Measurements from ENCODE around the gene PTBP1. TPM values are rescaled to one million over a fixed set of nuclear protein-coding genes. Genes with fewer than 3 reads are reported as not detected.

Gene PTBP1
- total and polyA plus RNA-seq, 2 donors (not counting 1 experiment from before 2014, with no cell fraction given): 74.6 to 83.1 TPM

GRCh38 chr19:827710-828321 lies 30.6 kb downstream of the PTBP1 start, which contains the start of gene AZU1:
Gene AZU1, plus strand, starts transcription at chr19:827837. Its CDS starts 10 bp downstream, at chr19:827847.
- Histone ChIP-seq H2AFZ (ENCODE audit: low read length) (no peak within 1 kb of the TSS), H3K27me3 (ENCODE audit: control insufficient read depth, insufficient read depth, low read length) (no peaks in the 10 kb centered on the region), H3K4me2 (ENCODE audit: extremely low read depth, insufficient read depth, low read length) (no peak within 1 kb of the TSS), H3K79me2 (ENCODE audit: control insufficient read depth, insufficient read depth, low read length) (no peaks in the 10 kb centered on the region), H3K36me3 (ENCODE audit: control insufficient read depth, insufficient read depth, low read length) (no peaks in the 10 kb centered on the region), H3K4me3 (replicated peaks in 1 of 4; ENCODE audit: control extremely low read depth in 1 of 4, insufficient read depth in 1 of 4, low read depth in 3 of 4, low read length in 4 of 4) (no peak within 1 kb of the TSS), H3K27ac (ENCODE audit: insufficient read depth, low read length) (no peak within 1 kb of the TSS), H3K4me1 (ENCODE audit: control insufficient read depth, extremely low read depth, insufficient read depth, low read length) (no peaks in the 10 kb centered on the region), H3K9ac (ENCODE audit: insufficient read depth, low read length) (no peak within 1 kb of the TSS), H3K9me3 (ENCODE audit: control insufficient read depth, insufficient read depth, low read depth, low read length) (no peaks in the 10 kb centered on the region), H4K20me1 (ENCODE audit: control insufficient read depth, extremely low read depth, insufficient read depth, low read length) (no peaks in the 10 kb centered on the region)
- peak in 1 of 2 donors; percentile 34 for DNase-seq (ENCODE audit: low read depth in 2 of 2)
- TF ChIP-seq, protein P1, sequence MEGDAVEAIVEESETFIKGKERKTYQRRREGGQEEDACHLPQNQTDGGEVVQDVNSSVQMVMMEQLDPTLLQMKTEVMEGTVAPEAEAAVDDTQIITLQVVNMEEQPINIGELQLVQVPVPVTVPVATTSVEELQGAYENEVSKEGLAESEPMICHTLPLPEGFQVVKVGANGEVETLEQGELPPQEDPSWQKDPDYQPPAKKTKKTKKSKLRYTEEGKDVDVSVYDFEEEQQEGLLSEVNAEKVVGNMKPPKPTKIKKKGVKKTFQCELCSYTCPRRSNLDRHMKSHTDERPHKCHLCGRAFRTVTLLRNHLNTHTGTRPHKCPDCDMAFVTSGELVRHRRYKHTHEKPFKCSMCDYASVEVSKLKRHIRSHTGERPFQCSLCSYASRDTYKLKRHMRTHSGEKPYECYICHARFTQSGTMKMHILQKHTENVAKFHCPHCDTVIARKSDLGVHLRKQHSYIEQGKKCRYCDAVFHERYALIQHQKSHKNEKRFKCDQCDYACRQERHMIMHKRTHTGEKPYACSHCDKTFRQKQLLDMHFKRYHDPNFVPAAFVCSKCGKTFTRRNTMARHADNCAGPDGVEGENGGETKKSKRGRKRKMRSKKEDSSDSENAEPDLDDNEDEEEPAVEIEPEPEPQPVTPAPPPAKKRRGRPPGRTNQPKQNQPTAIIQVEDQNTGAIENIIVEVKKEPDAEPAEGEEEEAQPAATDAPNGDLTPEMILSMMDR (conservative IDR thresholded peaks at IDR 0.05 in 1 of 2, IDR thresholded peaks at IDR 0.05 in 1 of 2; ENCODE audit: low read depth in 1 of 2, low read length in 2 of 2): no peak
- no peak for TF ChIP-seq EZH2 (IDR thresholded peaks at IDR 0.05; ENCODE audit: low read length, missing control alignments)

- Histone ChIP-seq H3K9ac (ENCODE audit: insufficient read depth, low read length) (no peak overlapping the region), H3K4me3 (replicated peaks in 1 of 4; ENCODE audit: control extremely low read depth in 1 of 4, insufficient read depth in 1 of 4, low read depth in 3 of 4, low read length in 4 of 4) (no peak overlapping the region), H4K20me1 (ENCODE audit: control insufficient read depth, extremely low read depth, insufficient read depth, low read length) (no peaks in the 10 kb centered on the region), H3K27me3 (ENCODE audit: control insufficient read depth, insufficient read depth, low read length) (no peaks in the 10 kb centered on the region), H2AFZ (ENCODE audit: low read length) (no peak overlapping the region), H3K79me2 (ENCODE audit: control insufficient read depth, insufficient read depth, low read length) (no peaks in the 10 kb centered on the region), H3K9me3 (ENCODE audit: control insufficient read depth, insufficient read depth, low read depth, low read length) (no peaks in the 10 kb centered on the region), H3K36me3 (ENCODE audit: control insufficient read depth, insufficient read depth, low read length) (no peaks in the 10 kb centered on the region), H3K27ac (ENCODE audit: insufficient read depth, low read length) (no peak overlapping the region), H3K4me1 (ENCODE audit: control insufficient read depth, extremely low read depth, insufficient read depth, low read length) (no peaks in the 10 kb centered on the region), H3K4me2 (ENCODE audit: extremely low read depth, insufficient read depth, low read length) (no peak overlapping the region)
- TF ChIP-seq, protein P1 (conservative IDR thresholded peaks at IDR 0.05 in 1 of 2, IDR thresholded peaks at IDR 0.05 in 1 of 2; ENCODE audit: low read depth in 1 of 2, low read length in 2 of 2): no peak
- TF ChIP-seq EZH2 (IDR thresholded peaks at IDR 0.05; ENCODE audit: low read length, missing control alignments): no peak
- no peak for DNase-seq (ENCODE audit: low read depth in 2 of 2)
Measured at GRCh38 chr19:829129-829758, 32.0 kb downstream of the PTBP1 start.

DNA sequence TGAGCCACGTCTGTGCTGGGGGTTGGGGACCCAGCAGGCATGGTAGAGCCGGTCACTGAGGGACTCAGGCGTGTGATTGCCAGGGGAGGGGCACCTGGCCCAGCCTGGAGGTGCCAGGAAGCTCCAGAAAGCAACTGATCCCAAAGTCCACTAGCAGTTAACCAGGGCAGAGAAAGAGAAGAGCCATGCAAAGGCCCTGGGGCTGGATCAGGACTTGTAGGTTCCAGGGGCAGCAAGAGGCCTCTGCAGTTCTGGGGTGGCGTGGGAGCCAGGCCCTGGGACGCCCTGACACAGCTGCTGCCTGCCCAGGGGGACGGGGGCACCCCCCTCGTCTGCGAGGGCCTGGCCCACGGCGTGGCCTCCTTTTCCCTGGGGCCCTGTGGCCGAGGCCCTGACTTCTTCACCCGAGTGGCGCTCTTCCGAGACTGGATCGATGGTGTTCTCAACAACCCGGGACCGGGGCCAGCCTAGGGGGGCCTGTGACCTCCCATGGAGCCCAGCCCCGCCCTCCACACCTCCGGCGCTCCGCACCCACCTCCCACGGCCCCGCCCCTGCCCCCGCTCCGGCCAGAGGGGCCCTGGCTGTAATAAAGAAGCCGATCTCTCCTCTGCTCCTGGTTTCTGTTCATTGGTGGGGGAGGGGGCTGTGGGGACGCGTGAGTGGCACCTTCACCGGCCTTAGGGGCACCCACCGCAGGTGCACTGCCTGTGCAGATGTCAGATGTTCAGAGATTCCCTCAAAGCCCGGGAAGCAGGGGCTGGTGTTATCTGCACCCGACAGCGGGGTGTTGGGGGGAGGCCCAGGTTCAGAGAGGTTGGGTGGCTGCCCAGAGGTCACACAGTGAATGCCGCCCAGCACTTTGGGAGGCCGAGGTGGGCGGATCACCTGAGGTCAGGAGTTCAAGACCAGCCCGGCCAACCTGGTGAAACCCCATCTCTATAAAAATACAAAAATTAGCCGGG lies 34.4 kb downstream of the PTBP1 start:
- no peaks in the 10 kb centered on the region for H4K20me1 ChIP-seq (ENCODE audit: control insufficient read depth, extremely low read depth, insufficient read depth, low read length)
- H3K4me3 ChIP-seq (replicated peaks in 1 of 4; ENCODE audit: control extremely low read depth in 1 of 4, insufficient read depth in 1 of 4, low read depth in 3 of 4, low read length in 4 of 4): no peak overlapping the region
- TF ChIP-seq, protein P1 (conservative IDR thresholded peaks at IDR 0.05 in 1 of 2, IDR thresholded peaks at IDR 0.05 in 1 of 2; ENCODE audit: low read depth in 1 of 2, low read length in 2 of 2): no peak
- TF ChIP-seq EZH2 (IDR thresholded peaks at IDR 0.05; ENCODE audit: low read length, missing control alignments): no peak
- no peak for DNase-seq (ENCODE audit: low read depth in 2 of 2)
- no peaks in the 10 kb centered on the region for H3K4me1 ChIP-seq (ENCODE audit: control insufficient read depth, extremely low read depth, insufficient read depth, low read length)
- H3K79me2 ChIP-seq (ENCODE audit: control insufficient read depth, insufficient read depth, low read length): no peaks in the 10 kb centered on the region
- H3K27ac ChIP-seq (ENCODE audit: insufficient read depth, low read length): no peak overlapping the region
- H3K9ac ChIP-seq (ENCODE audit: insufficient read depth, low read length): no peak overlapping the region
- H3K4me2 ChIP-seq (ENCODE audit: extremely low read depth, insufficient read depth, low read length): no peak overlapping the region
- H3K9me3 ChIP-seq (ENCODE audit: control insufficient read depth, insufficient read depth, low read depth, low read length): no peaks in the 10 kb centered on the region
- H2AFZ ChIP-seq (ENCODE audit: low read length): no peak overlapping the region
- no peaks in the 10 kb centered on the region for H3K27me3 ChIP-seq (ENCODE audit: control insufficient read depth, insufficient read depth, low read length)
- no peaks in the 10 kb centered on the region for H3K36me3 ChIP-seq (ENCODE audit: control insufficient read depth, insufficient read depth, low read length)

Measured in fibroblast of lung (primary cell).